Measurements from ENCODE around the gene SLC19A2.

SLC19A2 gene

GRCh38 chr1:169465281-169465680 is 20.5 kb downstream of the SLC19A2 start:
- no peak for DNase-seq
- Histone ChIP-seq H2BK120ac (ENCODE audit: insufficient read depth, low read length, poor library complexity) (no peak overlapping the region), H2AFZ (ENCODE audit: insufficient read depth, low read length, poor library complexity) (no peak overlapping the region), H3K18ac (ENCODE audit: low read length) (no peak overlapping the region), H3K79me2 (ENCODE audit: control insufficient read depth, insufficient read depth, low read length, poor library complexity) (no peaks in the 10 kb centered on the region), H3K27ac (ENCODE audit: low read depth, low read length) (no peak overlapping the region), H3K4me1 (ENCODE audit: control insufficient read depth in 1 of 2, insufficient read depth in 2 of 2, low read length in 2 of 2) (no peaks in the 10 kb centered on the region), H3K4me3 (ENCODE audit: low read depth, low read length) (no peak overlapping the region), H2BK12ac (ENCODE audit: low read length) (no peak overlapping the region), H3K27me3 (ENCODE audit: insufficient read depth, low read length) (no peaks in the 10 kb centered on the region), H3K9ac (ENCODE audit: low read length) (no peak overlapping the region), H4K91ac (ENCODE audit: low read depth, low read length) (no peak overlapping the region), H4K12ac (ENCODE audit: low read depth, low read length) (no peak overlapping the region), H3K4me2 (ENCODE audit: low read length) (no peak overlapping the region), H3K36me3 (ENCODE audit: control insufficient read depth in 1 of 2, insufficient read depth in 2 of 2, low read length in 2 of 2) (peaks cover 4 to 12% of the 10 kb centered on the region in 2 experiments), H3K4ac (ENCODE audit: low read depth, low read length) (no peak overlapping the region), H3K79me1 (ENCODE audit: low read length) (no peaks in the 10 kb centered on the region), H3K9me3 (ENCODE audit: insufficient read depth, low read depth, low read length) (peaks cover 2% of the 10 kb centered on the region), H2AK5ac (ENCODE audit: low read length) (no peak overlapping the region), H4K8ac (ENCODE audit: low read depth, low read length) (no peak overlapping the region), H3K23ac (ENCODE audit: low read length) (no peak overlapping the region), H3K14ac (ENCODE audit: low read length) (no peak overlapping the region), H2BK5ac (ENCODE audit: low read depth, low read length, poor library complexity) (no peak overlapping the region)

GRCh38 chr1:169462385-169462784 is 23.4 kb downstream of the SLC19A2 start:
- Histone ChIP-seq H3K4me3 (ENCODE audit: low read depth, low read length) (no peak overlapping the region), H2BK5ac (ENCODE audit: low read depth, low read length, poor library complexity) (no peak overlapping the region), H3K4me2 (ENCODE audit: low read length) (no peak overlapping the region), H3K23ac (ENCODE audit: low read length) (no peak overlapping the region), H3K9me3 (ENCODE audit: insufficient read depth, low read depth, low read length) (peaks cover 2% of the 10 kb centered on the region), H3K4me1 (ENCODE audit: control insufficient read depth in 1 of 2, insufficient read depth in 2 of 2, low read length in 2 of 2) (no peaks in the 10 kb centered on the region), H3K18ac (ENCODE audit: low read length) (no peak overlapping the region), H4K12ac (ENCODE audit: low read depth, low read length) (no peak overlapping the region), H3K27me3 (ENCODE audit: insufficient read depth, low read length) (no peaks in the 10 kb centered on the region), H3K27ac (ENCODE audit: low read depth, low read length) (no peak overlapping the region), H2BK120ac (ENCODE audit: insufficient read depth, low read length, poor library complexity) (no peak overlapping the region), H2BK12ac (ENCODE audit: low read length) (no peak overlapping the region), H2AK5ac (ENCODE audit: low read length) (no peak overlapping the region), H3K4ac (ENCODE audit: low read depth, low read length) (no peak overlapping the region), H3K14ac (ENCODE audit: low read length) (no peak overlapping the region), H2AFZ (ENCODE audit: insufficient read depth, low read length, poor library complexity) (no peak overlapping the region), H4K91ac (ENCODE audit: low read depth, low read length) (no peak overlapping the region), H4K8ac (ENCODE audit: low read depth, low read length) (no peak overlapping the region), H3K79me2 (ENCODE audit: control insufficient read depth, insufficient read depth, low read length, poor library complexity) (no peaks in the 10 kb centered on the region), H3K79me1 (ENCODE audit: low read length) (no peaks in the 10 kb centered on the region), H3K9ac (ENCODE audit: low read length) (no peak overlapping the region), H3K36me3 (ENCODE audit: control insufficient read depth in 1 of 2, insufficient read depth in 2 of 2, low read length in 2 of 2) (peaks cover 2 to 4% of the 10 kb centered on the region in 2 experiments)
- DNase-seq = no peak
- no CpG with 5 or more reads among the region's 5 CpGs for WGBS (ENCODE audit: extremely low coverage, insufficient coverage, insufficient read length)

DNA sequence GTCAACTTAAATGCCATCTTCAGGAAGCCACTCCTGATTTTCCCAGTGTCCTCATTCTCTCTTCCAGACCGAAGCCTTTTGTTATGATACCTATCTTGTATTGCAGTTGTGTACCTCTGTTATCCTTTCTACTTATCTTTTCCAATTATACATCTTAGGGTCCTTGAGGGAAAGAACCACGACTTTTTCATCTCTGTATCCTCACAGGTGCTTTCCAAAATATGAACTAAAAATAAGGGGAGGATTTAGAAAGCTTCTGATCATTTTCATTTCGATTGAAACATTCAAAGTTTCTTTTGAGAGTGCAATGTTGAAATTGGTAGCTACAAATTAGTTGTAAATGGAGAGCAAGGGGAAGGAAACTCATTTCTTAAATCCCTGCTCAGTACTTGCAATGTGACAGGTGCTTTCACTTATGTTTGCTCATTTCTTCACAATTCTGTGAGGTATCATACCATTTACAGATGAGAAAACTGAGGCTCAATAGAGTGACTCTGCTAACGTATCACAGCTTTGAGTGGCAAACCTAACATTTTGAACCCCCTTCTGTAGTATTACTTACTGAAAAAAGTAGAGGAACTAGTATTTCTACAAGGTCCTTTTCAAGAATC is 24.2 kb downstream of the SLC19A2 start:
- peaks cover 2 to 4% of the 10 kb centered on the region in 2 experiments for H3K36me3 ChIP-seq (ENCODE audit: control insufficient read depth in 1 of 2, insufficient read depth in 2 of 2, low read length in 2 of 2)
- H2BK12ac ChIP-seq (ENCODE audit: low read length) = no peak overlapping the region
- no peak overlapping the region for H4K91ac ChIP-seq (ENCODE audit: low read depth, low read length)
- H3K27ac ChIP-seq (ENCODE audit: low read depth, low read length) = no peak overlapping the region
- no peaks in the 10 kb centered on the region for H3K27me3 ChIP-seq (ENCODE audit: insufficient read depth, low read length)
- no peak overlapping the region for H3K9ac ChIP-seq (ENCODE audit: low read length)
- peaks cover 2% of the 10 kb centered on the region for H3K9me3 ChIP-seq (ENCODE audit: insufficient read depth, low read depth, low read length)
- H3K4me2 ChIP-seq (ENCODE audit: low read length) = no peak overlapping the region
- no peak overlapping the region for H4K8ac ChIP-seq (ENCODE audit: low read depth, low read length)
- no peak overlapping the region for H3K4ac ChIP-seq (ENCODE audit: low read depth, low read length)
- no peak overlapping the region for H3K18ac ChIP-seq (ENCODE audit: low read length)
- H2BK120ac ChIP-seq (ENCODE audit: insufficient read depth, low read length, poor library complexity) = no peak overlapping the region
- H4K12ac ChIP-seq (ENCODE audit: low read depth, low read length) = no peak overlapping the region
- H3K23ac ChIP-seq (ENCODE audit: low read length) = no peak overlapping the region
- no peaks in the 10 kb centered on the region for H3K79me1 ChIP-seq (ENCODE audit: low read length)
- no peak overlapping the region for H2AFZ ChIP-seq (ENCODE audit: insufficient read depth, low read length, poor library complexity)
- H2AK5ac ChIP-seq (ENCODE audit: low read length) = no peak overlapping the region
- DNase-seq = no peak
- no peaks in the 10 kb centered on the region for H3K79me2 ChIP-seq (ENCODE audit: control insufficient read depth, insufficient read depth, low read length, poor library complexity)
- no peak overlapping the region for H3K14ac ChIP-seq (ENCODE audit: low read length)
- no CpG with 5 or more reads among the region's 4 CpGs for WGBS (ENCODE audit: extremely low coverage, insufficient coverage, insufficient read length)
- no peak overlapping the region for H2BK5ac ChIP-seq (ENCODE audit: low read depth, low read length, poor library complexity)
- H3K4me1 ChIP-seq (ENCODE audit: control insufficient read depth in 1 of 2, insufficient read depth in 2 of 2, low read length in 2 of 2) = no peaks in the 10 kb centered on the region
- no peak overlapping the region for H3K4me3 ChIP-seq (ENCODE audit: low read depth, low read length)

GRCh38 chr1:169460191-169460833 is 25.4 kb downstream of the SLC19A2 start:
- WGBS (ENCODE audit: extremely low coverage, insufficient coverage, insufficient read length) = no CpG with 5 or more reads among the region's 35 CpGs
- H3K4me2 ChIP-seq (ENCODE audit: low read length) = peak overlapping the region; percentile 47
- H3K4me1 ChIP-seq (ENCODE audit: control insufficient read depth in 1 of 2, insufficient read depth in 2 of 2, low read length in 2 of 2) = no peaks in the 10 kb centered on the region
- no peak overlapping the region for H4K91ac ChIP-seq (ENCODE audit: low read depth, low read length)
- no peak overlapping the region for H4K8ac ChIP-seq (ENCODE audit: low read depth, low read length)
- no peaks in the 10 kb centered on the region for H3K79me1 ChIP-seq (ENCODE audit: low read length)
- peaks cover 0 to 1% of the 10 kb centered on the region in 2 experiments for H3K36me3 ChIP-seq (ENCODE audit: control insufficient read depth in 1 of 2, insufficient read depth in 2 of 2, low read length in 2 of 2)
- no peak overlapping the region for H3K4ac ChIP-seq (ENCODE audit: low read depth, low read length)
- no peak overlapping the region for H2BK12ac ChIP-seq (ENCODE audit: low read length)
- no peak overlapping the region for H4K12ac ChIP-seq (ENCODE audit: low read depth, low read length)
- H3K4me3 ChIP-seq (ENCODE audit: low read depth, low read length) = peak overlapping the region; percentile 39
- no peak overlapping the region for H2BK5ac ChIP-seq (ENCODE audit: low read depth, low read length, poor library complexity)
- H3K27ac ChIP-seq (ENCODE audit: low read depth, low read length) = no peak overlapping the region
- no peak overlapping the region for H3K23ac ChIP-seq (ENCODE audit: low read length)
- no peak overlapping the region for H2AFZ ChIP-seq (ENCODE audit: insufficient read depth, low read length, poor library complexity)
- H3K27me3 ChIP-seq (ENCODE audit: insufficient read depth, low read length) = no peaks in the 10 kb centered on the region
- peaks cover 2% of the 10 kb centered on the region for H3K9me3 ChIP-seq (ENCODE audit: insufficient read depth, low read depth, low read length)
- H2BK120ac ChIP-seq (ENCODE audit: insufficient read depth, low read length, poor library complexity) = no peak overlapping the region
- DNase-seq = no peak
- H3K18ac ChIP-seq (ENCODE audit: low read length) = no peak overlapping the region
- H3K79me2 ChIP-seq (ENCODE audit: control insufficient read depth, insufficient read depth, low read length, poor library complexity) = no peaks in the 10 kb centered on the region
- no peak overlapping the region for H2AK5ac ChIP-seq (ENCODE audit: low read length)
- no peak overlapping the region for H3K14ac ChIP-seq (ENCODE audit: low read length)
- no peak overlapping the region for H3K9ac ChIP-seq (ENCODE audit: low read length)

All from trophoblast cell (in vitro differentiated cells and primary cell).